D341Med (cell line): Measurements from ENCODE around the gene PPP1R36.
A peak's percentile ranks its signal among the peaks of the same experiment; 100 is the strongest.
"Not testable (repeated sequence)": the region's sequence is repeated elsewhere in the genome, so short reads cannot be mapped to it uniquely, and the experiment has no call there.

Experiments
- DNase-seq: peaks from one replicate; pipeline ENCODE4 v3.0.0; 2012; ENCODE audit warnings: low spot score

The PPP1R36 gene

GRCh38 chr14:64612971-64613666 lies 63.4 kb downstream of the PPP1R36 start:
- DNase-seq: no peak

DNA sequence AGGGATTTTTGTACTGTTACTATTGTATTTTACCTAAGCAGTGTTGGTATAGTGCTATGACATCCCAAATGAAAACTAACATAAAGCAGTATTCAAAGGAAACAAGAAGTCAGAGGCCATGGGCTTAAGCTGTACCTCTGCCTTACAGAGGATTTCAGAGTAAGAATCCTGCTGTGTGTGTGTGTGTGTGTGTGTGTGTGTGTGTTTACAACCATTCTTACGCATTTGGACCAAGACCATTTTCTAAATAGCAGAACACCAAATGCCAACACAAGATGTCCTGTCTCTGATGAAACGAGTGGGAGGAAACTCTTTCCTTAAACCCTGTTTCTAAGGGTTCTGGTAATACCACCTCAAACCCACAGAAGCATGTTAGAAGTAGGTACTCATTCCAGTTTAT lies 64.4 kb downstream of the PPP1R36 start:
- no peak for DNase-seq

- DNase-seq: no peak
These were observed 65.1 kb downstream of the PPP1R36 start for GRCh38 chr14:64614805-64615391.

DNA sequence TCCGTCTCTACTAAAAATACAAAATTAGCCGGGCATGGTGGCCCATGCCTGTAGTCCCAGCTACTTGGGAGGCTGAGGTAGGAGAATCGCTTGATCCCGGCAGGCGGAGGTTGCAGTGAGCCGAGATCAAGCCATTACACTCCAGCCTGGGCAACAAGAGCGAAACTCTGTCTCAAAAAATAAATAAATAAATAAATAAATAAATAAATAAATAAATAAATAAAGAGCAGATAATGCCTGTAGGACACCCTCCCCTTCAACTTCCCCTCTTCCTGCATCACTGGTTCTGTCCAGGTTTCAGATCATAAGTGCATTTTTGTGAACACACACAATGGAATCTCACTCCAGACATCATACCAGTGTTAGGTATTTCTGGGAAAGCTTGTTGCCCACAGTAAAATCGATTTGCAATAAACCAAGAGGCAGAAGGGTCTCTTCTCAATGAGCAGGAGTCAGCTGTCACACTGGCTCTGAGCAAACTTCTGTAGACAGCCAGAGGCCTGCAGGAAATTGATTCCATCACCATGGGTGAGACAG lies 68.2 kb downstream of the PPP1R36 start:
- DNase-seq: not testable (repeated sequence)

GRCh38 chr14:64620910-64621309 lies 71.1 kb downstream of the PPP1R36 start:
- no peak for DNase-seq

GRCh38 chr14:64623554-64624165 lies 73.9 kb downstream of the PPP1R36 start:
- no peak for DNase-seq

- no peak for DNase-seq
These were observed 75.8 kb downstream of the PPP1R36 start for GRCh38 chr14:64625386-64626232.

DNA sequence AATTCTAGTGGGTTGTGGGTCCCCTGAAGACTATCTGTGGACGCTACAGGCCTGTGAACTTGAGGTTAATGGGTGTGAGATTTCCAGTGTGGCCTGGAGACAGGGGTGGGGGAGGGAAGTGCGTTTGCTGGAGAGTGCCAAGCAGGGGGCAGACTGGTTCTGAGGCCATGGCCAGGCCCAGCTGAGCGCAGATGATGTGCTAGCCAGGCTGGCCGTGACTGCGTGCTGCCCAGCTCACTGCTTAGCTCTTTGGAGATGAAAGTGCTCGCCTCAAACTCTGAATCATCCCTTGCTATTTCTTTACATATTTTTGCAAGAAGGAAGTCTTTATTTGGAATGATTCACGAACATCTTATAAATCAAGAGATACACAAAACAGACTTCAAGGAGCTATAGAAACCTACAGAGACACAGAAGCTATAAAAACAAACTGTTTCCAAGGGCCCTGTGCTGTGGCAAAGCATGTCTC lies 79.2 kb downstream of the PPP1R36 start:
- DNase-seq: no peak

DNA sequence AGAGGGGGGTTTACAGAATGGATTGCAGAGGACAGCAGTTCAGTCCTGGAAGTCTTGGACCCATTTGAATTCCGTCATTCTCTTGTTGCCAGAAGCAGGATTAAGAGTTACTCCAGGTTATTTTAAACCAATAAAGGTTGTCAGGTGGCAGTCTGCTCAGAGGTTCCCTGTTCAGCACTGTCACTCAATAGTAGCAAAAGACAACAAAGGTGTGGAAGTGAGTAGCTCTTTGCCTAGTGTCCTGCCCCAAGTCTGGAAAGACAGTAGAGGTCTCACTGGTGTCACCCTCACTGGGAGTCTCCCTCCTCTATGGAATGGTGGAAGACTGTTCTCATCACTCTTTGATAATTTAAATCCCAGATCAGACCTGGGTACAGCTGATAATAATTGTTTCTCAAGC lies 81.0 kb downstream of the PPP1R36 start:
- no peak for DNase-seq

DNA sequence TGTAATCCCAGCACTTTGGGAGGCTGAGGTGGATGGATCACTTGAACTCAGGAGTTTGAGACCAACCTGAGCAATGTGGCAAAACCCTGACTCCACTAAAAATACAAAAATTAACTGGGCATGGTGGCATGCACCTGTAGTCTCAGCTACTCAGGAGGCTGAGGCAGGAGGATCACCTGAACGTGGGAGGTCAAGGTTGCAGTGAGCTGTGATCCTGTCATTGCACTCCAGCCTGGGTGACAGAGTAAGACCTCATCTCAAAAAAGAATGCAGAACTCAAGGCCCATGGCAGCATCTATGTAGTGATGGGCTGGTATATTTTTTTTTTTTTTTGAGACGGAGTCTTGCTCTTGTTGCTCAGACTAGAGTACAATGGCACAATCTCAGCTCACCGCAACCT lies 81.5 kb downstream of the PPP1R36 start:
- DNase-seq: not testable (repeated sequence)

DNA sequence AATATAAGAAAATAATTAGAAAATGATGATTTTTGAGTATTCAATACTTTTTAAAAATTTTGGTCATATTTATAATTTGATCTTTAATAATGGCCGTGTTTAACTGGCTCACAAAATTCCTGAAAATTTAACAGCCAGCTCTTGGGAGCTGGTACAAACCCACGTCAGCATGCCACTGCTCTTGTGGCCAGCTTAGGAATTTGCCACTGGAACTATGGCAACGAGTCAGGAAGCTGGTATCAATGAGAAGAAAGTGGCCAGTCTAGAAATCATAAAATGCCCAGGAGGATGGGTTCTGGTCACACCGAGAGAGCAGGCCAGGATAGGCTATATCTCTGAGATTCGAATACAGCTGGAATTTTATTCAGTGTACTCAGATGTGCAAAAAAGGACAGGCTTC lies 82.3 kb downstream of the PPP1R36 start:
- no peak for DNase-seq

- DNase-seq: no peak
These were observed 84.8 kb downstream of the PPP1R36 start for GRCh38 chr14:64634558-64634957.

DNA sequence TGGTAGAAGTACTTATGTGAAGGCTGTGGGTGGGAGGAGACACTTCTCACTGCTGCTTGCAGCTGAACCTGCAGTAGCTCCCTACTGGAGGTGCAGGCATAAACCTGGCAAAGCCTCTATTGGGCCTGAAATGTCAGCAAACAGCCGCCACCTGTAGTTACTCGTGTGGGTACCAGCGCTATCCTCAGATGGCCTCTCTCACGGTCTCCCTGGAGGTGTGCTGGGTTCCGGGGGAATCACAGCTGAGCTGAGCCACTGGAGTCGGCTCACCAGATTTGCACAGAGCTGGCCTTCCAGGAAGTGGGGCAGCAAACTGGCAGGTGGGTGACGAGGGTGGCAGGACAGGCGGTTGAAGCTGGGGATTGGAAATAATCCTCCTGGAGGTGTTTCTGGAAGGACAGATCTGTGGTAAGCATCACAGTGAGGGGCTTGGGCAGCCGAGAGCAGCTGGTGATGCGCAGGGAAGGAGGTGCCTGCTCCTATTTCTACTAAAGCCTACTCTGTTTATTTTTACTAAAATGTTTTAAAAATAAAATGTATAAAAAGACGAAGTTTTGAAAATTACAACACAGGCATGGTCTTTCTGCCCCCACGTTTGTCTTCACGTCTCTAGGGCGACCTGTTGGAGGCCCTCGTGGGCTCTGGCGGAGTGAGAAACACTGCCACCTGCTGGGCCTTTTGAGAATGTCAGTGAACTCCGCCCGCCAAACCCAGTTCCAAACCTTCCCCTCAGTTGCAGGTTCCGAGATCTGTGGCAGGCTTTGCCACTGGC lies 86.6 kb downstream of the PPP1R36 start:
- peak; percentile 84 for DNase-seq

DNA sequence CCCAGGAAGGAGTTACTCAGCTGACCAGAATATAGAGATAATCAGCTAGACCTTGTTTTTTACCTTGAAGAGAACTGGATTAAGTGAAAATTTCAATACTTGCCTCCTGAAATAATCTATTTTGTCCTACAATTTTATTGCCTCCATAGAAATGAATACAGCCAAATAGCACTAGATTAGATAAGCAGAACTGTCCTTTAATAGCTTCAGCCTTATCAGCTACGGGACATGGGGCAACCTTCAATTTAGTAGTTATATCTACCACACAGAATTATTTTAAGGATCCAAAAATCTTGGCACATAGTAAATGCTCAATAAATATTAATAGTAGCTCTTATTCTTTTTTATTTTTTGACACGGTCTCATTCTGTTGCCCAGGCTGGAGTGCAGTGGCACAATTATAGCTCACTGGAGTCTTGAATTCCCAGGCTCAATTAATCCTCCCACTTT lies 87.2 kb downstream of the PPP1R36 start:
- DNase-seq: no peak

DNA sequence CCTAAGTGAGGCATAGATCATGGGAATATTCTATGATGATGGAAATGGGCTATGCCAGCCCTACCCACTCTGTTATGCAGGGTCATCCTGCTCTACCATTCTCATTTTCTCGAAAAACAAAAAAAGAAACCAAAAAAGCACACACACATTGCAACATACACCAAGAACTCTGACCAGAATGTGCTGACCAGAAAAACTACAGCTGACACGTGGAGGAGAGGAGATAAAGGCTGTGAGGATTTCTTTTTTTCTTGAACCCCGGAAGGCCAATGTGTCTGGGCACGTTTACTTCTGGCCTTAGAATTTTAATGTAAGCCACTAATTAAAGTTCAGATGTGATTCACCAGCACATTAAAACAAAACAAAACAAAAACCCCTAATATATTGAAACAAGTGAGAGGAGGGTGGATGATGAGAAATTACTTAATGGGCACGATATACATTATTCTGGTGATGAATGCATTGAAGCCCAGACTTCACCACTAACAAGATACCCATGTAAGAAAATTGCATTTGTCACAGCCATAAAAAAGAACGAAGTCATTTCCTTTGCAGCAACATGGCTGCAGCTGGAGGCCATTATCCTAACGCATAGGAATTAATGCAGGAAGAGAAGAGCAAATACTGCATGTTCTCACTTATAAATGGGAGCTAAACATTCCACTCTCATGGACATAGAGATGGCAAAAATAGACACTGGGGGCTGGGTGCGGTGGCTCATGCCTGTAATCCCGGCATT lies 88.1 kb downstream of the PPP1R36 start:
- no peak for DNase-seq

DNA sequence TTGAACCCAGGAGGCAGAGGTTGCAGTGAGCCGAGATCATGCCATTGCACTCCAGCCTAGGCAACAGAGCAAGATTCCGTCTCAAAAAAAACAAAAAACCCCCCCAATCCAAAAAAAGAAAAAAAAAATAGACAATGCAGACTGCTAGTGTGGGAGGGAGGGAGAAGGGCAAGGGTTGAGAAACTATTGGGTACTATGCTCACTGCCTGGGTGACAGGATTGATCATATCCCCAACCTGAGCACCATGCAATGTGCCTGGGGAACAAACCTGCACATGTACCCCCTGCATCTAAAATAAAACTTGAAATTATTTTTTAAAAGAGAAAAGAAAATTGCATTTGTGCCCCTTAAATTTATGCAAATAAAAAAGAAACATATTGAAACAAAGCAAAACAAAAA lies 88.9 kb downstream of the PPP1R36 start:
- DNase-seq: no peak
